Panc1 (cell line): ENCODE results near the gene YWHAG. TPM values are rescaled to one million over a fixed set of nuclear protein-coding genes. Genes with fewer than 3 reads are reported as not detected.

Experiments used
- ATAC-seq: fragments of 200-7000 bp; cut with Tn5 transposase; 2 replicates; pipeline ENCODE4 v1.9.1; 2020; ENCODE audit warnings: mild to moderate bottlenecking, moderate library complexity
- BruUV-seq: library from RNA; stranded (reverse); fragments of 400-500 nt; replicated peaks from 2 replicates; lab custom pipeline; 2021; lab: Mats Ljungman, UMichigan
- CTCF ChIA-PET: fragments of 300-600 bp; sonication (Branson Sonifier 250); formaldehyde crosslinking; loops from one replicate; lab custom pipeline; 2022; ENCODE audit warnings: antibody characterized with exemption; lab: Charles Lee
- POLR2A ChIA-PET: fragments of 300-600 bp; sonication (Branson Sonifier 250); formaldehyde crosslinking; loops from one replicate; lab custom pipeline; 2022; ENCODE audit warnings: antibody characterized with exemption; lab: Charles Lee
- DNase-seq: peaks from one replicate; pipeline ENCODE4 v3.0.0-alpha.2; 2010; ENCODE audit warnings: low read depth, low spot score
- H3K27ac ChIP-seq: 2 replicates; pipeline ENCODE4 v1.5.1; 2011; ENCODE audit warnings: mild to moderate bottlenecking, low read length, inconsistent platforms
- H3K27me3 ChIP-seq: fragments of 200-500 bp; sonication (Bioruptor generic); 2 replicates; pipeline ENCODE4 v1.6.0; 2014; ENCODE audit warnings: low read length, inconsistent platforms; ENCODE audit not compliant: control insufficient read depth, insufficient read depth
- H3K36me3 ChIP-seq: fragments of 200-500 bp; sonication (Bioruptor generic); 2 replicates; pipeline ENCODE4 v1.5.1; 2014; ENCODE audit warnings: inconsistent platforms, mild to moderate bottlenecking, low read length, moderate library complexity; ENCODE audit not compliant: control insufficient read depth, insufficient read depth
- H3K4me1 ChIP-seq: 2 replicates; pipeline ENCODE4 v1.5.1; 2011; ENCODE audit warnings: inconsistent platforms, mild to moderate bottlenecking, low read length, moderate library complexity; ENCODE audit not compliant: control insufficient read depth, insufficient read depth
- H3K4me3 ChIP-seq, 2 experiments: 2 replicates each; pipeline ENCODE4 v1.5.1; 2011 to 2012; ENCODE audit warnings: low read depth in 2 of 2, low read length in 2 of 2, mild to moderate bottlenecking in 2 of 2, inconsistent platforms in 1 of 2, moderate library complexity in 1 of 2
- H3K9me3 ChIP-seq: fragments of 200-500 bp; sonication (Bioruptor generic); 2 replicates; pipeline ENCODE4 v1.5.1; 2014; ENCODE audit warnings: low read depth, mild to moderate bottlenecking, inconsistent platforms, low read length, moderate library complexity; ENCODE audit not compliant: control insufficient read depth, insufficient read depth
- POLR2AphosphoS5 ChIP-seq: IDR thresholded peaks from 2 replicates; pipeline ENCODE4 v1.6.1; 2012; ENCODE audit warnings: mild to moderate bottlenecking, low read depth, low read length, moderate library complexity
- SIN3A ChIP-seq: IDR thresholded peaks from 2 replicates; pipeline ENCODE4 v1.6.1; 2012; ENCODE audit warnings: low read depth, mild to moderate bottlenecking, low read length, moderate library complexity, borderline replicate concordance; ENCODE audit not compliant: insufficient read depth
- TCF7L2 ChIP-seq: IDR thresholded peaks from 2 replicates; pipeline ENCODE4 v1.6.1; 2011; ENCODE audit warnings: mild to moderate bottlenecking, low read depth, low read length, inconsistent platforms
- in situ Hi-C: cut with HindIII; loops from 2 replicates; pipeline ENCODE4 v1.10.0; 2016; ENCODE audit warnings: low sequenced_read_pairs, low pct_unique_long_range_greater_than_20kb
- intact Hi-C: fragments of 100-400 bp; cut with micrococcal nuclease; formaldehyde crosslinking; loops from one replicate; pipeline ENCODE4 v1.10.0; 2022; ENCODE audit not compliant: unreplicated experiment
- total RNA-seq: library from RNA; stranded (reverse); gene quantifications from one replicate; pipeline ENCODE4 v1.2.1, GENCODE V29; 2021; ENCODE audit not compliant: unreplicated experiment
- TF ChIP-seq, protein P1 (sequence below), 2 experiments: IDR thresholded peaks; 2 replicates each; pipeline ENCODE4 v1.6.1; 2011 to 2012; ENCODE audit warnings: low read depth in 2 of 2, control low read depth in 1 of 2, low read length in 1 of 2, mild to moderate bottlenecking in 1 of 2, moderate library complexity in 1 of 2; ENCODE audit not compliant: insufficient read depth in 1 of 2
- TF ChIP-seq, protein P2 (sequence below): fragments of 450-650 bp; IDR thresholded peaks from 2 replicates; pipeline ENCODE4 v1.5.1; 2017; ENCODE audit warnings: mild to moderate bottlenecking

YWHAG gene
- total RNA-seq, 1 experiment from 2014 or later: 210 TPM

DNA sequence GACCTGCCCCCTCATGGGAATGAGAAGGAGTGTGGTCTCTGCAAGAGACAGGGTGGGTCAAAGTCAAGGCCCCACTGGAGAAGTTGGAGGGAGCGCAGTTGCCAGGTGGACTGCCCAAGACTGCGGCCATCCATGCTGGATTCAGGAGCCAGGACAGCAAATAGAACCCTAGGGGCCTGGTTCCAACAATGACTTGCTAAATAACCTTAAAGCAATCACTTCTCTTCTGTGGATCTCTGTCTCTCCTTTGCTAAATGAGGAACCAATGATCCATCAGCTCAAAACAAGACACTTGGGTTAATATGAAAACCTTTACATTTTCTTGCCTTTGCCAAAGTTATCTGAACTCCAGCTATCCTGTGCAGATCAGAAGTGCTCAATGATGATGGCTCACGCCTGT, 12.6 kb upstream of the YWHAG start:
- CTCF ChIA-PET: no interaction called here
- Histone ChIP-seq H3K27me3 (no peaks in the 10 kb centered on the region), H3K27ac (no peak overlapping the region), H3K4me1 (no peaks in the 10 kb centered on the region; the same call in 1 of the 2 replicates), H3K36me3 (no peaks in the 10 kb centered on the region), H3K9me3 (no peaks in the 10 kb centered on the region), H3K4me3 (no peak overlapping the region)
- in situ Hi-C loops (no loop called here), intact Hi-C loops (no loop called here)
- TF ChIP-seq TCF7L2: no peak
- POLR2A ChIA-PET: no interaction called here
- ATAC-seq: no peak
- BruUV-seq: no TSS peak
- no peak for DNase-seq

DNA sequence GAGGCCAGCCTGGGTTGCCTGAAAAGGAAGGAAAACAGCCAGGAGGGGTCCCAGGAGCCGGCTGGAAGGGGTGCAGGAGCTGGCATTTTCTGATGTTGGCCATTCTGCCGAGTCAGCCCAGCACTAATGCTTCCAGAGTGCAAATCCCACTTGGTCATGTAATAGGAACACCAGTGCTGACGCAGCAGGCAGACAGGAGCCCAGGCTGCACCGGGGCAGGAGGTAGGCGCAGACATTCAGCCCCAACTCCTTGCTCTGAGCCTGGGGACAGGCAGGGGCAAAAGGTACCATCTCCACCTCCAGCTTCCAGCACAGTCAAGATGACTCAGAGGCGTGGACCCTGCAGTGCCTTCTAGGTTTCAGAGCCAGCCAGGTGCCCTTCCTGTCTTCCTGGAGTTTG, 10.2 kb upstream of the YWHAG start:
- ChIA-PET CTCF (no interaction called here), POLR2A (no interaction called here)
- no peak overlapping the region for H3K4me3 ChIP-seq
- intact Hi-C loops: no loop called here
- in situ Hi-C loops: no loop called here
- BruUV-seq: no TSS peak
- H3K27me3 ChIP-seq: no peaks in the 10 kb centered on the region
- no peaks in the 10 kb centered on the region for H3K36me3 ChIP-seq
- TF ChIP-seq TCF7L2 (no peak), POLR2AphosphoS5 (no peak), SIN3A (no peak)
- TF ChIP-seq, protein P1, sequence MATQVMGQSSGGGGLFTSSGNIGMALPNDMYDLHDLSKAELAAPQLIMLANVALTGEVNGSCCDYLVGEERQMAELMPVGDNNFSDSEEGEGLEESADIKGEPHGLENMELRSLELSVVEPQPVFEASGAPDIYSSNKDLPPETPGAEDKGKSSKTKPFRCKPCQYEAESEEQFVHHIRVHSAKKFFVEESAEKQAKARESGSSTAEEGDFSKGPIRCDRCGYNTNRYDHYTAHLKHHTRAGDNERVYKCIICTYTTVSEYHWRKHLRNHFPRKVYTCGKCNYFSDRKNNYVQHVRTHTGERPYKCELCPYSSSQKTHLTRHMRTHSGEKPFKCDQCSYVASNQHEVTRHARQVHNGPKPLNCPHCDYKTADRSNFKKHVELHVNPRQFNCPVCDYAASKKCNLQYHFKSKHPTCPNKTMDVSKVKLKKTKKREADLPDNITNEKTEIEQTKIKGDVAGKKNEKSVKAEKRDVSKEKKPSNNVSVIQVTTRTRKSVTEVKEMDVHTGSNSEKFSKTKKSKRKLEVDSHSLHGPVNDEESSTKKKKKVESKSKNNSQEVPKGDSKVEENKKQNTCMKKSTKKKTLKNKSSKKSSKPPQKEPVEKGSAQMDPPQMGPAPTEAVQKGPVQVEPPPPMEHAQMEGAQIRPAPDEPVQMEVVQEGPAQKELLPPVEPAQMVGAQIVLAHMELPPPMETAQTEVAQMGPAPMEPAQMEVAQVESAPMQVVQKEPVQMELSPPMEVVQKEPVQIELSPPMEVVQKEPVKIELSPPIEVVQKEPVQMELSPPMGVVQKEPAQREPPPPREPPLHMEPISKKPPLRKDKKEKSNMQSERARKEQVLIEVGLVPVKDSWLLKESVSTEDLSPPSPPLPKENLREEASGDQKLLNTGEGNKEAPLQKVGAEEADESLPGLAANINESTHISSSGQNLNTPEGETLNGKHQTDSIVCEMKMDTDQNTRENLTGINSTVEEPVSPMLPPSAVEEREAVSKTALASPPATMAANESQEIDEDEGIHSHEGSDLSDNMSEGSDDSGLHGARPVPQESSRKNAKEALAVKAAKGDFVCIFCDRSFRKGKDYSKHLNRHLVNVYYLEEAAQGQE (IDR thresholded peaks at IDR 0.05; ENCODE audit: insufficient read depth in 1 of 2, low read depth in 2 of 2, low read length in 1 of 2): no peak
- TF ChIP-seq, protein P2, sequence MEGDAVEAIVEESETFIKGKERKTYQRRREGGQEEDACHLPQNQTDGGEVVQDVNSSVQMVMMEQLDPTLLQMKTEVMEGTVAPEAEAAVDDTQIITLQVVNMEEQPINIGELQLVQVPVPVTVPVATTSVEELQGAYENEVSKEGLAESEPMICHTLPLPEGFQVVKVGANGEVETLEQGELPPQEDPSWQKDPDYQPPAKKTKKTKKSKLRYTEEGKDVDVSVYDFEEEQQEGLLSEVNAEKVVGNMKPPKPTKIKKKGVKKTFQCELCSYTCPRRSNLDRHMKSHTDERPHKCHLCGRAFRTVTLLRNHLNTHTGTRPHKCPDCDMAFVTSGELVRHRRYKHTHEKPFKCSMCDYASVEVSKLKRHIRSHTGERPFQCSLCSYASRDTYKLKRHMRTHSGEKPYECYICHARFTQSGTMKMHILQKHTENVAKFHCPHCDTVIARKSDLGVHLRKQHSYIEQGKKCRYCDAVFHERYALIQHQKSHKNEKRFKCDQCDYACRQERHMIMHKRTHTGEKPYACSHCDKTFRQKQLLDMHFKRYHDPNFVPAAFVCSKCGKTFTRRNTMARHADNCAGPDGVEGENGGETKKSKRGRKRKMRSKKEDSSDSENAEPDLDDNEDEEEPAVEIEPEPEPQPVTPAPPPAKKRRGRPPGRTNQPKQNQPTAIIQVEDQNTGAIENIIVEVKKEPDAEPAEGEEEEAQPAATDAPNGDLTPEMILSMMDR: no peak
- DNase-seq: no peak
- ATAC-seq: peak; percentile 36; the same call in 1 of the 2 replicates
- H3K4me1 ChIP-seq: peaks cover 7% of the 10 kb centered on the region
- H3K9me3 ChIP-seq: no peaks in the 10 kb centered on the region
- no peak overlapping the region for H3K27ac ChIP-seq

DNA sequence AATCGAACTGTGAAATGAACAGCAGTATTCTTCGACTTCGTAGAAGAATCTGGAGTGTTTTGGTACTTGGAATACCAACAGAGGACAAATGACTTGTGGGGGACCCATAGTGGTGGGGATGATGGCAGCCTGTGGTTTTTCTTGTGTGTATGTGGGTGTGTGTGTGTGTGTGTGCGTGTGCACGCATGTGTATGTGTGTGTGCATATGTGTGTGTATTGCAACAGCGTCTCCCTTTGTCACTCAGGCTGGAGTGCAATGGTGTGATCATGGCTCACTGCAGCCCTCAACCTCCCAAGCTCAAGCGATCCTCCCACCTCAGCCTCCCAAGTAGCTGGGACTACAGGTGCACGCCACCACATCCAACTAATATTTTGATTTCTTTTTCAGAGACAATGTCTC, 9.4 kb upstream of the YWHAG start:
- ATAC-seq (no peak), DNase-seq (no peak)
- intact Hi-C loops (no loop called here), in situ Hi-C loops (no loop called here)
- BruUV-seq: no TSS peak
- Histone ChIP-seq H3K27ac (no peak overlapping the region), H3K4me3 (no peak overlapping the region), H3K36me3 (no peaks in the 10 kb centered on the region), H3K27me3 (no peaks in the 10 kb centered on the region), H3K9me3 (no peaks in the 10 kb centered on the region), H3K4me1 (peaks cover 8% of the 10 kb centered on the region)
- ChIA-PET CTCF (no interaction called here), POLR2A (interaction anchor here (0.6 kb wide), 1 partner anchor 10 kb away, joined by 5 read pairs; no protein-coding TSS in a partner anchor)
- TF ChIP-seq SIN3A (no peak), POLR2AphosphoS5 (no peak), TCF7L2 (no peak)
- TF ChIP-seq, protein P2: no peak
- TF ChIP-seq, protein P1 (IDR thresholded peaks at IDR 0.05; ENCODE audit: insufficient read depth in 1 of 2, low read depth in 2 of 2, low read length in 1 of 2): no peak
